PFSK-1 (cell line): ENCODE data around the gene CHTF8.

Experiments used
- FOXP2 ChIP-seq: optimal IDR thresholded peaks from 2 replicates; pipeline ENCODE3; 2011; ENCODE audit warnings: borderline replicate concordance, control low read depth, inconsistent platforms; ENCODE audit not compliant: insufficient read depth; ENCODE audit errors: extremely low read length, extremely low read depth
- POLR2AphosphoS5 ChIP-seq: IDR thresholded peaks from 2 replicates; pipeline ENCODE4 v1.6.1; 2012; ENCODE audit warnings: low read depth, mild to moderate bottlenecking, control low read depth, low read length, moderate library complexity
- SIN3A ChIP-seq: IDR thresholded peaks from 2 replicates; pipeline ENCODE4 v1.6.1; 2012; ENCODE audit warnings: mild to moderate bottlenecking, low read length, moderate library complexity, borderline replicate concordance; ENCODE audit not compliant: insufficient read depth
- TAF1 ChIP-seq: IDR thresholded peaks from 2 replicates; pipeline ENCODE4 v1.6.1; 2012; ENCODE audit warnings: low read length, control low read depth, borderline replicate concordance; ENCODE audit not compliant: insufficient read depth
- TF ChIP-seq, protein P1 (sequence below), 2 experiments: IDR thresholded peaks; 2 replicates each; pipeline versions ENCODE4 v1.6.1 to v1.8.0; 2011 to 2012; ENCODE audit warnings: low read depth in 2 of 2, low read length in 2 of 2, control low read depth in 1 of 2, inconsistent platforms in 1 of 2, mild to moderate bottlenecking in 1 of 2, moderate library complexity in 1 of 2; ENCODE audit not compliant: insufficient read depth in 1 of 2

DNA sequence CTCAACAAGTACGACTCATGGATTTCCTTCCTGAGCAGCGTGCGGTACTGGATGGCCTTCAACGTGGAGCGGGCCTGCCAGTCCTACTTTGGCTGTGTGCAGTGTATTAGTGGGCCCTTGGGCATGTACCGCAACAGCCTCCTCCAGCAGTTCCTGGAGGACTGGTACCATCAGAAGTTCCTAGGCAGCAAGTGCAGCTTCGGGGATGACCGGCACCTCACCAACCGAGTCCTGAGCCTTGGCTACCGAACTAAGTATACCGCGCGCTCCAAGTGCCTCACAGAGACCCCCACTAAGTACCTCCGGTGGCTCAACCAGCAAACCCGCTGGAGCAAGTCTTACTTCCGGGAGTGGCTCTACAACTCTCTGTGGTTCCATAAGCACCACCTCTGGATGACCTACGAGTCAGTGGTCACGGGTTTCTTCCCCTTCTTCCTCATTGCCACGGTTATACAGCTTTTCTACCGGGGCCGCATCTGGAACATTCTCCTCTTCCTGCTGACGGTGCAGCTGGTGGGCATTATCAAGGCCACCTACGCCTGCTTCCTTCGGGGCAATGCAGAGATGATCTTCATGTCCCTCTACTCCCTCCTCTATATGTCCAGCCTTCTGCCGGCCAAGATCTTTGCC, 17.9 kb downstream of the CHTF8 start:
- TF ChIP-seq, protein P1, sequence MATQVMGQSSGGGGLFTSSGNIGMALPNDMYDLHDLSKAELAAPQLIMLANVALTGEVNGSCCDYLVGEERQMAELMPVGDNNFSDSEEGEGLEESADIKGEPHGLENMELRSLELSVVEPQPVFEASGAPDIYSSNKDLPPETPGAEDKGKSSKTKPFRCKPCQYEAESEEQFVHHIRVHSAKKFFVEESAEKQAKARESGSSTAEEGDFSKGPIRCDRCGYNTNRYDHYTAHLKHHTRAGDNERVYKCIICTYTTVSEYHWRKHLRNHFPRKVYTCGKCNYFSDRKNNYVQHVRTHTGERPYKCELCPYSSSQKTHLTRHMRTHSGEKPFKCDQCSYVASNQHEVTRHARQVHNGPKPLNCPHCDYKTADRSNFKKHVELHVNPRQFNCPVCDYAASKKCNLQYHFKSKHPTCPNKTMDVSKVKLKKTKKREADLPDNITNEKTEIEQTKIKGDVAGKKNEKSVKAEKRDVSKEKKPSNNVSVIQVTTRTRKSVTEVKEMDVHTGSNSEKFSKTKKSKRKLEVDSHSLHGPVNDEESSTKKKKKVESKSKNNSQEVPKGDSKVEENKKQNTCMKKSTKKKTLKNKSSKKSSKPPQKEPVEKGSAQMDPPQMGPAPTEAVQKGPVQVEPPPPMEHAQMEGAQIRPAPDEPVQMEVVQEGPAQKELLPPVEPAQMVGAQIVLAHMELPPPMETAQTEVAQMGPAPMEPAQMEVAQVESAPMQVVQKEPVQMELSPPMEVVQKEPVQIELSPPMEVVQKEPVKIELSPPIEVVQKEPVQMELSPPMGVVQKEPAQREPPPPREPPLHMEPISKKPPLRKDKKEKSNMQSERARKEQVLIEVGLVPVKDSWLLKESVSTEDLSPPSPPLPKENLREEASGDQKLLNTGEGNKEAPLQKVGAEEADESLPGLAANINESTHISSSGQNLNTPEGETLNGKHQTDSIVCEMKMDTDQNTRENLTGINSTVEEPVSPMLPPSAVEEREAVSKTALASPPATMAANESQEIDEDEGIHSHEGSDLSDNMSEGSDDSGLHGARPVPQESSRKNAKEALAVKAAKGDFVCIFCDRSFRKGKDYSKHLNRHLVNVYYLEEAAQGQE (IDR thresholded peaks at IDR 0.05; ENCODE audit: insufficient read depth in 1 of 2, low read depth in 2 of 2, low read length in 2 of 2) = no peak
- TF ChIP-seq FOXP2 (no peak), POLR2AphosphoS5 (no peak), SIN3A (no peak), TAF1 (no peak)
